Tibial nerve (tissue), 4 donors: ENCODE results near the gene MAGI2. TPM values are rescaled to one million over a fixed set of nuclear protein-coding genes. Genes with fewer than 3 reads are reported as not detected.

Experiments
- DNase-seq, 2 donors: peaks; one replicate each; pipeline ENCODE4 v3.0.0-alpha.2; 2019; ENCODE audit warnings: low spot score in 2 of 2
- H3K27ac ChIP-seq, 4 donors: fragments of 200-600 bp; sonication (generic) in 3 of 4; one replicate each; pipeline ENCODE4 v1.5.1; 2017 to 2019; ENCODE audit warnings: mild to moderate bottlenecking in 1 of 4
- H3K27me3 ChIP-seq, 2 donors: fragments of 200-600 bp; sonication (generic) in 1 of 2; one replicate each; pipeline versions ENCODE4 v1.5.1 to v1.6.0; 2017 to 2019
- H3K36me3 ChIP-seq, 3 donors: fragments of 200-600 bp; sonication (generic); one replicate each; pipeline ENCODE4 v1.5.1; 2018 to 2019
- H3K4me1 ChIP-seq, 4 donors: fragments of 200-600 bp; sonication (generic) in 3 of 4; one replicate each; pipeline ENCODE4 v1.5.1; 2017 to 2019
- H3K4me3 ChIP-seq, 4 donors: fragments of 200-600 bp; sonication (generic) in 3 of 4; one replicate each; pipeline ENCODE4 v1.5.1; 2017 to 2019; ENCODE audit warnings: mild to moderate bottlenecking in 1 of 4, moderate library complexity in 1 of 4
- H3K9me3 ChIP-seq, 4 donors: fragments of 200-600 bp; sonication (generic) in 3 of 4; one replicate each; pipeline ENCODE4 v1.5.1; 2017 to 2019
- EP300 ChIP-seq, 2 donors: sonication (generic); formaldehyde crosslinking; IDR thresholded peaks; one replicate each; pipeline ENCODE4 v1.6.1; 2017; ENCODE audit warnings: antibody characterized with exemption in 2 of 2, mild to moderate bottlenecking in 1 of 2
- POLR2A ChIP-seq, 2 donors: fragments of 450-650 bp; IDR thresholded peaks; one replicate each; pipeline ENCODE4 v1.6.1; 2017; ENCODE audit warnings: antibody characterized with exemption in 2 of 2, mild to moderate bottlenecking in 2 of 2, moderate library complexity in 2 of 2
- WGBS, 2 donors: methylation state at CpG; one replicate each; pipeline ENCODE4 v1.1.5; 2018; 5-methylcytosine and 5-hydroxymethylcytosine counted together
- total RNA-seq, 4 donors: library from RNA; depleted of rRNA; stranded (reverse); fragments of >200 nt; gene quantifications; one replicate each; pipeline ENCODE4 v1.1.0, GENCODE V29; 2016
- TF ChIP-seq, protein P1 (sequence below), 5 experiments: fragments of 200-600 bp in 3 of 5; fragments of 450-650 bp in 2 of 5; sonication (generic) in 3 of 5; IDR thresholded peaks; one replicate each; pipeline ENCODE4 v1.5.1; 2016 to 2019; ENCODE audit warnings: antibody characterized with exemption in 5 of 5, mild to moderate bottlenecking in 3 of 5, moderate library complexity in 2 of 5

The MAGI2 gene
- total RNA-seq, 4 donors from 2014 or later, result 33.6 to 58.2 (median 55.6) TPM

DNA sequence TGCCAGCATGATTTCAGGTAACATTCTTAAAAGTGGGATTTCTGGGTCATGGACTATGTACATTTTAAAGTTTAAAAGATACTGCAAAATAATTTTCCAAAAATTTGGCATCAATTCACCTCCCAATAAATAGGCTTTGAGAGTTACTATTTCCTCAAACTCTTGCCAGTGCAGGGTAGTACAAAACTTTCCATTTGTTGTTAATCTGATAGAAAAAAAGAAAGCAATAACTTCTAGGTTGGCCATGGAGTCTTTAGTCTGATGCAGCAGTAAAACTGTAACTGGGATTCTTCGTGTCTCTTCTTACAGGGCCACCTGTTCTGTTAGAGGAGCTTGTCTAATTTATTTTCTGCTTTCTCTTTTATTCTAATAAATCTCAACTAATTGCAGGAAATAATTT lies 241.1 kb downstream of the MAGI2 start:
- Histone ChIP-seq H3K9me3 (peaks cover 0 to 5% (median 2%) of the 10 kb centered on the region in 4 donors), H3K27ac (no peak overlapping the region), H3K4me1 (no peaks in the 10 kb centered on the region), H3K27me3 (no peaks in the 10 kb centered on the region), H3K36me3 (no peaks in the 10 kb centered on the region), H3K4me3 (no peak overlapping the region)
- no peak for DNase-seq
- TF ChIP-seq, protein P1, sequence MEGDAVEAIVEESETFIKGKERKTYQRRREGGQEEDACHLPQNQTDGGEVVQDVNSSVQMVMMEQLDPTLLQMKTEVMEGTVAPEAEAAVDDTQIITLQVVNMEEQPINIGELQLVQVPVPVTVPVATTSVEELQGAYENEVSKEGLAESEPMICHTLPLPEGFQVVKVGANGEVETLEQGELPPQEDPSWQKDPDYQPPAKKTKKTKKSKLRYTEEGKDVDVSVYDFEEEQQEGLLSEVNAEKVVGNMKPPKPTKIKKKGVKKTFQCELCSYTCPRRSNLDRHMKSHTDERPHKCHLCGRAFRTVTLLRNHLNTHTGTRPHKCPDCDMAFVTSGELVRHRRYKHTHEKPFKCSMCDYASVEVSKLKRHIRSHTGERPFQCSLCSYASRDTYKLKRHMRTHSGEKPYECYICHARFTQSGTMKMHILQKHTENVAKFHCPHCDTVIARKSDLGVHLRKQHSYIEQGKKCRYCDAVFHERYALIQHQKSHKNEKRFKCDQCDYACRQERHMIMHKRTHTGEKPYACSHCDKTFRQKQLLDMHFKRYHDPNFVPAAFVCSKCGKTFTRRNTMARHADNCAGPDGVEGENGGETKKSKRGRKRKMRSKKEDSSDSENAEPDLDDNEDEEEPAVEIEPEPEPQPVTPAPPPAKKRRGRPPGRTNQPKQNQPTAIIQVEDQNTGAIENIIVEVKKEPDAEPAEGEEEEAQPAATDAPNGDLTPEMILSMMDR (IDR thresholded peaks at IDR 0.05), result no peak
- TF ChIP-seq EP300 (IDR thresholded peaks at IDR 0.05), result no peak
- no peak for TF ChIP-seq POLR2A (IDR thresholded peaks at IDR 0.05)
- 79 to 80% methylated on average over 1 of the region's 1 CpG for WGBS, 2 donors

DNA sequence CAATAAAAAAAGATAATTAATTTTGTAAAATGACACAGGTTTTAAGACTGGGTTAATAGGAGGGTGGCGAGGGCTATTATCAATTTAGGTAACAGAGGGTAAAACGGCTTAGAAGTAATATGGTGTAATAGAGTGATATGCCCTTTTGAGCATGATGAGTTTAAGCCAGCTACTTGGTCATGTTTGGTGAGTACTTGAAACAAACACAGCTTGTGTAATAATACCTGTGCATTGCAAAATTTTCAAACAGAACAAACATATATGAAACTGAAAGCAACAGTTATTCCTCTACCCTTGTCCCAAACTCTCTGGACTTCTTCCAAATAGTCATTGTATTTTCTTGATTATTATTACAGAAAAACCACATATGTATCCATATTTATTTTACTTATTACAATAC lies 241.7 kb downstream of the MAGI2 start:
- no peaks in the 10 kb centered on the region for H3K27me3 ChIP-seq
- H3K4me1 ChIP-seq, result no peaks in the 10 kb centered on the region
- DNase-seq, result no peak
- H3K27ac ChIP-seq, result no peak overlapping the region
- H3K9me3 ChIP-seq, result peaks cover 0 to 8% (median 3%) of the 10 kb centered on the region in 4 donors
- TF ChIP-seq POLR2A (IDR thresholded peaks at IDR 0.05) (no peak), EP300 (IDR thresholded peaks at IDR 0.05) (no peak)
- TF ChIP-seq, protein P1 (IDR thresholded peaks at IDR 0.05), result no peak
- no peak overlapping the region for H3K4me3 ChIP-seq
- 96% methylated on average over 2 of the region's 2 CpGs for WGBS, 2 donors
- H3K36me3 ChIP-seq, result no peaks in the 10 kb centered on the region

DNA sequence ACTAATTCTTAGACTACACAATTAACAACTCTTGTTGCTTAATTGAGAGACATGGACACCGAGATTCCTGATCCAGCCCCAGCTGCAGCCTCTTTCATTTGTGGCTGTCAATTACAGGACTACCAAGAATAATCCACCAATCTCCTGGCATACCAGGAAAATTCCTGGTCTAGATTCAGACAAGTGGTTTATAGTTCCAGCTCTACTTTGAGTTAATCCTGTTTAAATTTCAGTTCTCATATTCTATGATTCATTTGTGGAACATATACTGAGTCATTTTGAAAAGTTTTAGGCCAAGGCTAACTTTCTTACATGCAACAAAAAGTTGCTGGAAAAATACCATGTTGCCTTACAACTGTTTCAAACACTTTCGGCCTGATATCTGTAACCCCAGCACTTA lies 253.5 kb downstream of the MAGI2 start:
- no peaks in the 10 kb centered on the region for H3K4me1 ChIP-seq
- no peak overlapping the region for H3K27ac ChIP-seq
- TF ChIP-seq POLR2A (IDR thresholded peaks at IDR 0.05), result no peak
- TF ChIP-seq, protein P1 (IDR thresholded peaks at IDR 0.05), result no peak
- TF ChIP-seq EP300 (IDR thresholded peaks at IDR 0.05), result no peak
- DNase-seq, result no peak
- H3K9me3 ChIP-seq, result peaks cover 0 to 15% (median 0%) of the 10 kb centered on the region in 4 donors
- no peak overlapping the region for H3K4me3 ChIP-seq
- no peaks in the 10 kb centered on the region for H3K36me3 ChIP-seq
- no peaks in the 10 kb centered on the region for H3K27me3 ChIP-seq
- WGBS, 2 donors, result 88 to 98% methylated on average over 2 of the region's 2 CpGs

DNA sequence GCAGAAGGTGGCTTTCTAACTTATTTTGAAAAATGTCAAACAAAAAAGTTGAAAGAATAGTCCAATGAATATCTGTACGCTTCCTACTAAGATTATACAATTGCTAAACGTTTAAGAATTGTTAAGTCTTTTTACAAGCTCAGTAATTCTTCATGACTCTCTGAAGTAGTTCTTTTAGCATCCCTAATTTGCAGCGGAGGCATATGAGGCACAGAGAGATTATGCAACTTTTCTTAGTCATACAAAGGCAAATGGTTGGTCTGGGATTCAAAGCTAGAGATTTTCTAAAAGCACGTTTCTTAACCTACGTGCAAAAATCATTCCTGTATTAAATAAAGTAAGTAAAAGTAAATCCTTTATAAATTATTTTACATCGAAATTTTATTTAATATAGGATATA lies 254.2 kb downstream of the MAGI2 start:
- WGBS, 2 donors, result 84 to 90% methylated on average over 6 of the region's 6 CpGs
- H3K27ac ChIP-seq, result no peak overlapping the region
- TF ChIP-seq EP300 (IDR thresholded peaks at IDR 0.05), result no peak
- no peaks in the 10 kb centered on the region for H3K36me3 ChIP-seq
- no peak for DNase-seq
- H3K4me1 ChIP-seq, result no peaks in the 10 kb centered on the region
- H3K4me3 ChIP-seq, result no peak overlapping the region
- H3K9me3 ChIP-seq, result peaks cover 0 to 8% (median 0%) of the 10 kb centered on the region in 4 donors
- no peaks in the 10 kb centered on the region for H3K27me3 ChIP-seq

DNA sequence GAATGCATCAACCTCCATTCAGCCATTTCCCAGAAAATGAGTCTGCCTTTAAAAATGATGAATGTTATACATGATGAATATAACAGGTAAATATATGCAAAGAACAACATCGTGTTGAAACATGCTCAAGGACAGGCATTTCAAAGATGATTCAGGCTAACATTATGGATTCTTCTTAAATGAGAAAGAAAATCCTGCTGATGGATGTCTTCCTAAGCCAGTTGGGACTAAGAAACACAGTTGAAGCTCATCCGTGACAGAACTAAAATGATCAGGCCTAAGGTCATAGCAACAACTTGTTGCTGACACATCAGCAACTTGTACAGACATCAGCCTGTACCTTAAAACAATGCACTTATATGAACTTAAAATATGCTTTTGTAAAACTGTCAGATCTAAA lies 267.9 kb downstream of the MAGI2 start:
- Histone ChIP-seq H3K4me1 (no peaks in the 10 kb centered on the region), H3K9me3 (no peaks in the 10 kb centered on the region), H3K4me3 (no peak overlapping the region), H3K36me3 (no peaks in the 10 kb centered on the region), H3K27ac (no peak overlapping the region), H3K27me3 (no peaks in the 10 kb centered on the region)
- TF ChIP-seq, protein P1 (IDR thresholded peaks at IDR 0.05), result no peak
- TF ChIP-seq EP300 (IDR thresholded peaks at IDR 0.05), result no peak
- TF ChIP-seq POLR2A (IDR thresholded peaks at IDR 0.05), result no peak
- 91 to 94% methylated on average over 2 of the region's 2 CpGs for WGBS, 2 donors
- DNase-seq, result no peak

DNA sequence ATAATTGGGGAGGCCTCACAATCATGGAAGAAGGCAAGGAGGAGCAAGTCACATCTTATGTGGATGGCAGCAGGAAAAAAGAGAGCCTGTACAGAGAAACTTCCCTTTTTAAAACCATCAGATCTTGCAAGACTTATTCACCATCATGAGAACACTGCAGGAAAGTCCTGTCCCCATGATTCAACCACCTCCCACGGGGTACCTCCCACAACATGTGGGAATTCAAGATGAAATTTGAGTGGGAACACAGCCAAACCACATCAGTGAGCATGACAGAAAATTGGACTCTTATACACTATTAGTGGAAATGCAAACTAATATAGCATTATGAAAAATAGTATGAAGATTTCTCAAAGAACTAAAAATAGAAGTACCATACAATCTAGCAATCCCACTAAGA lies 271.2 kb downstream of the MAGI2 start:
- peaks cover 0 to 2% (median 0%) of the 10 kb centered on the region in 4 donors for H3K9me3 ChIP-seq
- no peak for TF ChIP-seq EP300 (IDR thresholded peaks at IDR 0.05)
- TF ChIP-seq POLR2A (IDR thresholded peaks at IDR 0.05), result no peak
- TF ChIP-seq, protein P1 (IDR thresholded peaks at IDR 0.05), result no peak
- H3K4me3 ChIP-seq, result no peak overlapping the region
- 48 to 54% methylated on average over 1 of the region's 1 CpG for WGBS, 2 donors
- no peak overlapping the region for H3K27ac ChIP-seq
- DNase-seq, result no peak
- no peaks in the 10 kb centered on the region for H3K36me3 ChIP-seq
- no peaks in the 10 kb centered on the region for H3K4me1 ChIP-seq
- H3K27me3 ChIP-seq, result no peaks in the 10 kb centered on the region
